K562 (cell line): Measurements from ENCODE around the gene APOM. TPM values are rescaled to one million over a fixed set of nuclear protein-coding genes. Genes with fewer than 3 reads are reported as not detected.
A peak's percentile ranks its signal among the peaks of the same experiment; 100 is the strongest.

ENCODE experiments used
- CXXC5 ChIP-seq: fragments of 250-450 bp; sonication (Bioruptor Pico); IDR thresholded peaks from 2 replicates; pipeline ENCODE4 v1.8.0; 2022; ENCODE audit warnings: inconsistent platforms, mild to moderate bottlenecking, moderate library complexity
- GTF2A2 ChIP-seq: IDR thresholded peaks from 2 replicates; pipeline ENCODE4 v1.6.1; 2016; ENCODE audit warnings: mild to moderate bottlenecking, missing genetic modification characterization, missing compliant biosample characterization
- MEF2A ChIP-seq: IDR thresholded peaks from 2 replicates; pipeline ENCODE4 v1.6.1; 2011; ENCODE audit warnings: low read depth, mild to moderate bottlenecking, low read length, moderate library complexity; ENCODE audit not compliant: control insufficient read depth
- RBFOX2 ChIP-seq: fragments of 200-400 bp; formaldehyde crosslinking; IDR thresholded peaks from 2 replicates; pipeline ENCODE4 v1.6.1; 2017; ENCODE audit warnings: low read depth, mild to moderate bottlenecking, low read length, moderate library complexity
- SMAD2 ChIP-seq: fragments of 150-350 bp; IDR thresholded peaks from 2 replicates; pipeline ENCODE4 v1.6.1; 2014; ENCODE audit warnings: low read depth, mild to moderate bottlenecking, low read length
- TEAD2 ChIP-seq: fragments of 450-650 bp; IDR thresholded peaks from 2 replicates; pipeline ENCODE4 v1.6.1; 2016; ENCODE audit warnings: missing genetic modification characterization, control low read depth, missing compliant biosample characterization
- ZEB2 ChIP-seq: fragments of 450-650 bp; IDR thresholded peaks from 2 replicates; pipeline ENCODE4 v1.6.1; 2016
- ZKSCAN8 ChIP-seq: fragments of 200-800 bp; sonication (Bioruptor generic); IDR thresholded peaks from 2 replicates; pipeline ENCODE4 v1.6.1; 2016; ENCODE audit warnings: missing genetic modification characterization, missing compliant biosample characterization
- polyA plus RNA-seq, 8 experiments: library from polyadenylated mRNA; depleted of rRNA in 4 of 8; stranded (reverse) in 5 of 8; unstranded in 3 of 8; fragments of >200 nt; fragmentation: Nextera tagmentation in 2 of 8; fragmentation: Illumina TruSeq in 1 of 8; extraction: Ambion mirVana in 2 of 8; extraction: Trizol in 1 of 8; gene quantifications; 2 replicates each; pipeline versions ENCODE4 v1.2.1 to v1.2.3, GENCODE V29; 2011 to 2014; ENCODE audit warnings: inconsistent platforms in 1 of 8, missing spikeins in 1 of 8
- total RNA-seq, 7 experiments: library from RNA; depleted of rRNA in 6 of 7; stranded (reverse); fragments of >200 nt in 6 of 7; fragmentation: Illumina TruSeq in 2 of 7; extraction: Trizol in 2 of 7; gene quantifications; 2 replicates each; pipeline versions ENCODE4 v1.2.1 to v1.2.3, GENCODE V29; 2011 to 2021; ENCODE audit warnings: low replicate concordance in 1 of 7
- TF ChIP-seq, protein P1 (sequence below): sonication (generic); formaldehyde crosslinking; IDR thresholded peaks from 2 replicates; pipeline ENCODE4 v1.8.0; 2023; ENCODE audit warnings: missing genetic modification reagents, mild to moderate bottlenecking, borderline replicate concordance
- TF ChIP-seq, protein P2 (sequence below), 2 experiments: fragments of 450-650 bp; IDR thresholded peaks; 2 replicates each; pipeline ENCODE4 v1.6.1; 2016
- TF ChIP-seq, protein P3 (sequence below): fragments of 450-650 bp; IDR thresholded peaks from one replicate; pipeline ENCODE4 v1.6.1; 2018; ENCODE audit warnings: mild to moderate bottlenecking, moderate library complexity; ENCODE audit not compliant: partially characterized antibody
- TF ChIP-seq, protein P4 (sequence below): fragments of 150-350 bp; conservative IDR thresholded peaks from 2 replicates; pipeline ENCODE4 v1.6.1; 2014; ENCODE audit warnings: low read length

APOM gene
- total and polyA plus RNA-seq, 9 of the 15 experiments (the other 6 are each of a cell fraction or from before 2014, with no cell fraction given) = 5.7 to 24.3 (median 10.4) TPM

DNA sequence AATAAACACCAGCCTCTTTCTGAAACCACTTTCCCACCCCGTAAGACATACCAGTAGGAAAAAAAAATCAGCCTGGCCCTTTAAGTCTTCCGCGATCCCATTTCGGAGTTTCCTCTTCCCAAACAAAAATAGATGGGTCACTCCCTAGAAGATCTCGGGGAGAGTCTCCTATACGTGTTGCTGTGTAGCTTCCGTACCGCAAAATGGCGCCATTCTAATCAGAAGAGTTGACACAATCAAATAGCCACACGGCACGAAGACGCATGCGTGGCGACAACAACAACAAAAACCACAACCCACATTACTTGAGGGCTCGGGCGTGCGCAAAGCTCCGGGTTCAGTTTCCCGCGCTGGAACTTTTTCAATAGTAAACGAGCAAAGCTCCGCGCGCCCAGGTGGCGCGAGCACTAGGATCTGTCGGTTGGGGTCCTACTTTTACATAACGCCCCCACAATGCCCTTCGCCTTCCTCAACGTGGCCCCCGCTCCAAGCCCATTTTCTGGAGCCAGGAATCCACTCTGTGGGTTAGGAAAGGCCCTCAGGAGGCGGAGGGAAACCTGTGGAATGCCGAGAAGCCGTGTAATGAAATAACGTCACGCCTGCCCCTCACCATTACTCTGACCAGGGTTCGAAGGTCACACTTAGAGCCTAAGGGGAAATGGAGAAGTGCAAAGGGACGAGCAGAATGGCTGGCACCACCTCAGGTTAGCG lies 9.3 kb downstream of the APOM start, which contains the start of gene GPANK1 (continued):
- TF ChIP-seq, protein P1, sequence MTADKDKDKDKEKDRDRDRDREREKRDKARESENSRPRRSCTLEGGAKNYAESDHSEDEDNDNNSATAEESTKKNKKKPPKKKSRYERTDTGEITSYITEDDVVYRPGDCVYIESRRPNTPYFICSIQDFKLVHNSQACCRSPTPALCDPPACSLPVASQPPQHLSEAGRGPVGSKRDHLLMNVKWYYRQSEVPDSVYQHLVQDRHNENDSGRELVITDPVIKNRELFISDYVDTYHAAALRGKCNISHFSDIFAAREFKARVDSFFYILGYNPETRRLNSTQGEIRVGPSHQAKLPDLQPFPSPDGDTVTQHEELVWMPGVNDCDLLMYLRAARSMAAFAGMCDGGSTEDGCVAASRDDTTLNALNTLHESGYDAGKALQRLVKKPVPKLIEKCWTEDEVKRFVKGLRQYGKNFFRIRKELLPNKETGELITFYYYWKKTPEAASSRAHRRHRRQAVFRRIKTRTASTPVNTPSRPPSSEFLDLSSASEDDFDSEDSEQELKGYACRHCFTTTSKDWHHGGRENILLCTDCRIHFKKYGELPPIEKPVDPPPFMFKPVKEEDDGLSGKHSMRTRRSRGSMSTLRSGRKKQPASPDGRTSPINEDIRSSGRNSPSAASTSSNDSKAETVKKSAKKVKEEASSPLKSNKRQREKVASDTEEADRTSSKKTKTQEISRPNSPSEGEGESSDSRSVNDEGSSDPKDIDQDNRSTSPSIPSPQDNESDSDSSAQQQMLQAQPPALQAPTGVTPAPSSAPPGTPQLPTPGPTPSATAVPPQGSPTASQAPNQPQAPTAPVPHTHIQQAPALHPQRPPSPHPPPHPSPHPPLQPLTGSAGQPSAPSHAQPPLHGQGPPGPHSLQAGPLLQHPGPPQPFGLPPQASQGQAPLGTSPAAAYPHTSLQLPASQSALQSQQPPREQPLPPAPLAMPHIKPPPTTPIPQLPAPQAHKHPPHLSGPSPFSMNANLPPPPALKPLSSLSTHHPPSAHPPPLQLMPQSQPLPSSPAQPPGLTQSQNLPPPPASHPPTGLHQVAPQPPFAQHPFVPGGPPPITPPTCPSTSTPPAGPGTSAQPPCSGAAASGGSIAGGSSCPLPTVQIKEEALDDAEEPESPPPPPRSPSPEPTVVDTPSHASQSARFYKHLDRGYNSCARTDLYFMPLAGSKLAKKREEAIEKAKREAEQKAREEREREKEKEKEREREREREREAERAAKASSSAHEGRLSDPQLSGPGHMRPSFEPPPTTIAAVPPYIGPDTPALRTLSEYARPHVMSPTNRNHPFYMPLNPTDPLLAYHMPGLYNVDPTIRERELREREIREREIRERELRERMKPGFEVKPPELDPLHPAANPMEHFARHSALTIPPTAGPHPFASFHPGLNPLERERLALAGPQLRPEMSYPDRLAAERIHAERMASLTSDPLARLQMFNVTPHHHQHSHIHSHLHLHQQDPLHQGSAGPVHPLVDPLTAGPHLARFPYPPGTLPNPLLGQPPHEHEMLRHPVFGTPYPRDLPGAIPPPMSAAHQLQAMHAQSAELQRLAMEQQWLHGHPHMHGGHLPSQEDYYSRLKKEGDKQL (CRISPR knock-in tag) = no peak
- TF ChIP-seq CXXC5 (CRISPR knock-in tag) = peak; percentile 88
- TF ChIP-seq, protein P2, sequence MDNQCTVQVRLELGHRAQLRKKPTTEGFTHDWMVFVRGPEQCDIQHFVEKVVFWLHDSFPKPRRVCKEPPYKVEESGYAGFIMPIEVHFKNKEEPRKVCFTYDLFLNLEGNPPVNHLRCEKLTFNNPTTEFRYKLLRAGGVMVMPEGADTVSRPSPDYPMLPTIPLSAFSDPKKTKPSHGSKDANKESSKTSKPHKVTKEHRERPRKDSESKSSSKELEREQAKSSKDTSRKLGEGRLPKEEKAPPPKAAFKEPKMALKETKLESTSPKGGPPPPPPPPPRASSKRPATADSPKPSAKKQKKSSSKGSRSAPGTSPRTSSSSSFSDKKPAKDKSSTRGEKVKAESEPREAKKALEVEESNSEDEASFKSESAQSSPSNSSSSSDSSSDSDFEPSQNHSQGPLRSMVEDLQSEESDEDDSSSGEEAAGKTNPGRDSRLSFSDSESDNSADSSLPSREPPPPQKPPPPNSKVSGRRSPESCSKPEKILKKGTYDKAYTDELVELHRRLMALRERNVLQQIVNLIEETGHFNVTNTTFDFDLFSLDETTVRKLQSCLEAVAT (IDR thresholded peaks at IDR 0.05) = peak; percentile 75 to 92; a peak in 3 of 4 replicates
- no peak for TF ChIP-seq ZKSCAN8 (CRISPR knock-in tag)
- TF ChIP-seq ZEB2 = peak; percentile 26; the same call in 1 of the 2 replicates
- TF ChIP-seq MEF2A = no peak; the same call in 1 of the 2 replicates
- TF ChIP-seq, protein P3, sequence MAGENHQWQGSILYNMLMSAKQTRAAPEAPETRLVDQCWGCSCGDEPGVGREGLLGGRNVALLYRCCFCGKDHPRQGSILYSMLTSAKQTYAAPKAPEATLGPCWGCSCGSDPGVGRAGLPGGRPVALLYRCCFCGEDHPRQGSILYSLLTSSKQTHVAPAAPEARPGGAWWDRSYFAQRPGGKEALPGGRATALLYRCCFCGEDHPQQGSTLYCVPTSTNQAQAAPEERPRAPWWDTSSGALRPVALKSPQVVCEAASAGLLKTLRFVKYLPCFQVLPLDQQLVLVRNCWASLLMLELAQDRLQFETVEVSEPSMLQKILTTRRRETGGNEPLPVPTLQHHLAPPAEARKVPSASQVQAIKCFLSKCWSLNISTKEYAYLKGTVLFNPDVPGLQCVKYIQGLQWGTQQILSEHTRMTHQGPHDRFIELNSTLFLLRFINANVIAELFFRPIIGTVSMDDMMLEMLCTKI = no peak
- peak; percentile 90 for TF ChIP-seq GTF2A2 (tag)
- peak; percentile 85; the same call in 1 of the 2 replicates for TF ChIP-seq RBFOX2
- TF ChIP-seq TEAD2 (tag) = no peak
- TF ChIP-seq, protein P4, sequence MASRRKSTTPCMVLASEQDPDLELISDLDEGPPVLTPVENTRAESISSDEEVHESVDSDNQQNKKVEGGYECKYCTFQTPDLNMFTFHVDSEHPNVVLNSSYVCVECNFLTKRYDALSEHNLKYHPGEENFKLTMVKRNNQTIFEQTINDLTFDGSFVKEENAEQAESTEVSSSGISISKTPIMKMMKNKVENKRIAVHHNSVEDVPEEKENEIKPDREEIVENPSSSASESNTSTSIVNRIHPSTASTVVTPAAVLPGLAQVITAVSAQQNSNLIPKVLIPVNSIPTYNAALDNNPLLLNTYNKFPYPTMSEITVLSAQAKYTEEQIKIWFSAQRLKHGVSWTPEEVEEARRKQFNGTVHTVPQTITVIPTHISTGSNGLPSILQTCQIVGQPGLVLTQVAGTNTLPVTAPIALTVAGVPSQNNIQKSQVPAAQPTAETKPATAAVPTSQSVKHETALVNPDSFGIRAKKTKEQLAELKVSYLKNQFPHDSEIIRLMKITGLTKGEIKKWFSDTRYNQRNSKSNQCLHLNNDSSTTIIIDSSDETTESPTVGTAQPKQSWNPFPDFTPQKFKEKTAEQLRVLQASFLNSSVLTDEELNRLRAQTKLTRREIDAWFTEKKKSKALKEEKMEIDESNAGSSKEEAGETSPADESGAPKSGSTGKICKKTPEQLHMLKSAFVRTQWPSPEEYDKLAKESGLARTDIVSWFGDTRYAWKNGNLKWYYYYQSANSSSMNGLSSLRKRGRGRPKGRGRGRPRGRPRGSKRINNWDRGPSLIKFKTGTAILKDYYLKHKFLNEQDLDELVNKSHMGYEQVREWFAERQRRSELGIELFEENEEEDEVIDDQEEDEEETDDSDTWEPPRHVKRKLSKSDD = peak; percentile 18; the same call in 1 of the 2 replicates
- 0 out of 2 replicates have a peak, but pooled peaks have one; percentile 5 for TF ChIP-seq SMAD2
